GM12891 (cell line): ENCODE data around the gene LEFTY2.

Experiments
- DNase-seq: peaks from one replicate; pipeline ENCODE4 v3.0.0; 2011; ENCODE audit warnings: low spot score; ENCODE audit not compliant: insufficient read length
- FAIRE-seq: peaks from 2 replicates; lab custom pipeline; 2011; peaks lifted over from hg19 to GRCh38; lab: Jason Lieb, UNC
- PAX5 ChIP-seq: IDR thresholded peaks from 2 replicates; pipeline ENCODE4 v1.6.1; 2011; ENCODE audit warnings: low read length, moderate library complexity, mild to moderate bottlenecking; ENCODE audit not compliant: insufficient read depth, severe bottlenecking
- POLR2A ChIP-seq: IDR thresholded peaks from 2 replicates; pipeline ENCODE4 v1.6.1; 2011; ENCODE audit warnings: low read depth, low read length, control low read depth
- POLR2AphosphoS5 ChIP-seq: IDR thresholded peaks from 2 replicates; pipeline ENCODE4 v1.6.1; 2011; ENCODE audit warnings: low read depth, low read length, control low read depth
- POU2F2 ChIP-seq: IDR thresholded peaks from 2 replicates; pipeline ENCODE4 v1.6.1; 2011; ENCODE audit warnings: low read depth, mild to moderate bottlenecking, control low read depth, low read length, moderate library complexity
- SPI1 ChIP-seq: IDR thresholded peaks from 2 replicates; pipeline ENCODE4 v1.6.1; 2011; ENCODE audit warnings: low read depth, low read length, control low read depth
- TAF1 ChIP-seq: IDR thresholded peaks from 2 replicates; pipeline ENCODE4 v1.6.1; 2011; ENCODE audit warnings: low read depth, low read length, control low read depth

The LEFTY2 gene

DNA sequence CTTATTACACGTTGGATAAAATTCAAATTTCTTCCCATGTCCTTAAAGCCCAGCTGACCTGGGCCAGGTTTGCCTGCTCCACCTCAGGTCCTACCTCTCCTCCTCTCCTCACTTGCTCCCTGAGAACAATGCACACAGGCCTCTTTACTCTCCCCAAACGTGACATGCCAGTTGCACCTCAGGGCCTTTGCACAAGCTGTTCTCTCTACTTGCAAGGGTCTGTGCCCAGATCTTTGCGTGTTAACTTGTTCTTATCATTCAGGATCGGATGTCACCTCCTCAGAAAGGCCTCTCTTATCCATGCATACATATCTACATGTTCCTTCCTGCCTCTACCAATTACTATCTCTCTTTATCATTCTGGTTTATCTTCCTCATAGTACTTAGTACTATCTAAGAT lies 37.4 kb downstream of the LEFTY2 start:
- TF ChIP-seq SPI1: no peak
- no peak for TF ChIP-seq TAF1
- no peak for TF ChIP-seq POLR2A
- TF ChIP-seq PAX5: no peak
- TF ChIP-seq POLR2AphosphoS5: no peak
- TF ChIP-seq POU2F2: no peak
- DNase-seq (no peak), FAIRE-seq (no peak)

DNA sequence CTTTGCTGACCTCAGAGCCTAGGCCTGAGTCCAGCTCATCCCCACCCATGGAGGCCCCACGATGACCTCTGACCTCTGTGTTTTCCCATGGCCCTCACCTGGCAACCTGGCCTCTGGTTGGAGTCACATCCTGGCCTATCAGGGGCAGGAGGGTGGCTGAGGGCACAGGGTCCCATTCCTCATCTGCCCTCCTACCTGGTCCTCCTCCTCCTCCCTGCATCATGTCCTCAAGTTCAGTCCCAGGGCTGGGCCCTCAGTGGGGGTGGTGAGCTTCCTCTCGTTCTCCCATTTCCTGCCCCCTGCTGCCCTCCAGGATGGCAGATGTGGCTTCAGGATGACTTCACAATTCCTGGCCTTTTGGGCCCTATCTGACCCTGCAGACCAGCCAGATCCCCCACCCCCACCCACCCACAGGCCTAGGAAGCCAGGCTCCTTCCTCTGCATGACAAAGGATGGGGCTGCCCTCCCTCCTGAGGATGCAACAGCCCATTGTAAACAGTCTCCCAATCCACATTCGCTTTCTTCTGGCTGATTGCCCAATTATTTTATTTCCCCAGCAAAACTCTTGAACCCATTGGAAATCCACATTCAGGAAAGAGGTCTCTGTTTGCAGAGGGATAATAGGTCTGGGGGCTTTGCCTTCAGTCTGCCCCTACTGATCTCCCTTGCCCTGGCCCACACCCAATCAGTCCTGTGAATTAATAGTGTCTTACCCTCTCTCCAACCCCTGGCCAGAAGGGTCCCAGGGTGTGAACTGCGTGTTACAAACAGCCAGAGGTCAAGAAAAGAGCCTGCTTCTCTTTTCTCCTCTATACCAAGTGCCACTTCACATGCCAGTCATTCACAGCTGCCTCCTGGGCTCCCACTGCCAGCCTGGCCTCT lies 41.7 kb downstream of the LEFTY2 start:
- FAIRE-seq (no peak), DNase-seq (no peak)
- TF ChIP-seq POLR2AphosphoS5 (no peak), POU2F2 (no peak), TAF1 (no peak), PAX5 (no peak), POLR2A (no peak), SPI1 (no peak)

DNA sequence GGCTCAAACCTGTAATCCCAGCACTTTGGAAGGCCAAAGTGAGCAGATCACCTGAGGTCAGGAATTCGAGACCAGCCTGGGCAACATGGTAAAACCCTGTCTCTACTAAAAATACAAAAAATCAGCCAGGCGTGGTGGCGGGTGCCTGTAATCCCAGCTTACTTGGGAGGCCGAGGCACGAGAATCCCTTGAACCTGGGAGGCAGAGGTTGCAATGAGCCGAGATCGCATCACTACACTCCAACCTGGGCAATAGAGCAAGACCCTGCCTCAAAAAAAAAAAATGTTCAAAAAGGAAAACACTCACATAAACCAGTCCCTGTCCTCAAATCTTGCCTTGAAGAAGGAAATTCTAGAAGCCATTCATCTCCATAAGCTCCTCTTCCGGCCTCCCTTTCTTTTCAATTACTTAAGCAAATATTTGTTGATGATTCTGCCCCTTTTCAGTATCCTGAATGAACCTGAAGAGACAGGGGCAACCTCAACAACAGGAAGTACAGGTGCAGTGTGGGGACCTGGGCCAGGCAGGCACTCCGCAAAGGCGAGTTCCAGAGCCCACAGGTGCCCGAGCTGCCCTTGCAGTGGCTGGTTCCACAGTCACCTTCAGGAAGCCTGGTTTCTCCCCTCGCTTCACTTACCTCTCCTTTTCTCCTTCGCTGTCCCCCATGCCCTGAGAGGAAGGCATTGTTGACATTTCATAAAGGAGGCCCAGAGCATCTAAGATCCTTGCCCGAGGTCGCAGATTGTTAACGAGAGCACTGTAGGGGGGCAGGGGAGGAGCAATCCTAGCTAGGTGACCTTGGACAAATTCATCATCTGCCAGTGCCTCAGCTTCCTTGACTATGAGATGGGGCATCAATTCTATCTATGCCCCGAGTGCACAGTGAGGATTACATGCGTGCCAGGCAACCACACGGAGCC lies 43.2 kb downstream of the LEFTY2 start:
- DNase-seq (no peak), FAIRE-seq (no peak)
- no peak for TF ChIP-seq TAF1
- no peak for TF ChIP-seq POLR2AphosphoS5
- no peak for TF ChIP-seq POU2F2
- TF ChIP-seq POLR2A: no peak
- no peak for TF ChIP-seq SPI1
- TF ChIP-seq PAX5: no peak

DNA sequence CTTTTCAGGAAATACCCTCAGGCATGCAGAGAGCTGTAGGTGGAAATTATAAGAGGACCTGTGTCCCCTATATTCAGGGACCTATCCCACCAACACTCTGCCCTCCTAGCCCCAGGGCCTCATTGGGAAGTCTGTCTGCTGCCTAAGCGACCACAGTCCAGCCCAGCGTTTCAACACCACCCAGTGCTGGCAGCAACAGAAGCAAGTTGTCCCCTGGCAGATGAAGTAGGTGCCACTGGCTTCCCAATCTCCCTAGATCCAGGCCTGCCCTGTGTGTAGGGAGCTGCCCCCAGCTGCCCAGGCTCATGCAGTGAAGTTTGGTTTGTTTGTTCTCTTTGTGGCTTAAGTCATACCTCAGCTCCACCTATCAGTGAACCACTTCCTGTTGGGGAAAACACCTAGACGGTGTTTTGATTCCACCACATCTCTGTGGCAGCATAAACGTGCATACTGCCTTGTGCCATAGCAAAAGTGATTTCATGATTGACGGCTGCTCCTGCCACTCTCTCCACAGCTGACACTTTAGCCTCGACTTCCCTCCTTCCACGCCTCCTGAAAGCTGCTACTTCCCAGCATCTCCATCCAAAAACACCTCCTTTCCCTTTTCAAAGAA lies 44.0 kb downstream of the LEFTY2 start:
- peak; percentile 99 for FAIRE-seq
- DNase-seq: peak; percentile 81
- TF ChIP-seq POLR2A: 0 out of 2 replicates have a peak, but pooled peaks have one; percentile 28
- peak; percentile 76 for TF ChIP-seq POU2F2
- peak; percentile 42; the same call in 1 of the 2 replicates for TF ChIP-seq POLR2AphosphoS5
- peak; percentile 77 for TF ChIP-seq SPI1
- TF ChIP-seq PAX5: no peak
- no peak for TF ChIP-seq TAF1

DNA sequence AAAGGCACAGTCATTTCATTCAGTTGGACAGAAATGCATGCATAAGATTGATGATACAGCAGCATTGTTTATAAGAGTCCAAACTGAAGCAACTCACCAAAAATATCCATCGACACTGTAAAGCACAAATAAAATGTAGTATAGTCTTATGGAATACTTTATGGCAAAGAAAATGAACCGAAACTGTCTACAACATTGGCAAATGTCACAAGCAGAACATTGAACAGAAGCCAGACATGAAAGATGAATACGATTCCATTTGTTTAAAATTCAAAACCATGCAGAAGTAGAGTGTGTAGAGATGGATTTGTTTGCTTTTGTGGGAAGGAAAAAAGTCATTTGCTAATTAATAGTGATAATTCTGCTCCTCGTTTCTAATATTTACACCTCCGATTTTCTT lies 44.5 kb downstream of the LEFTY2 start:
- no peak for DNase-seq
- no peak for TF ChIP-seq POU2F2
- TF ChIP-seq TAF1: no peak
- TF ChIP-seq POLR2AphosphoS5: no peak
- no peak for TF ChIP-seq POLR2A
- TF ChIP-seq SPI1: no peak
- TF ChIP-seq PAX5: no peak
- FAIRE-seq: no peak

DNA sequence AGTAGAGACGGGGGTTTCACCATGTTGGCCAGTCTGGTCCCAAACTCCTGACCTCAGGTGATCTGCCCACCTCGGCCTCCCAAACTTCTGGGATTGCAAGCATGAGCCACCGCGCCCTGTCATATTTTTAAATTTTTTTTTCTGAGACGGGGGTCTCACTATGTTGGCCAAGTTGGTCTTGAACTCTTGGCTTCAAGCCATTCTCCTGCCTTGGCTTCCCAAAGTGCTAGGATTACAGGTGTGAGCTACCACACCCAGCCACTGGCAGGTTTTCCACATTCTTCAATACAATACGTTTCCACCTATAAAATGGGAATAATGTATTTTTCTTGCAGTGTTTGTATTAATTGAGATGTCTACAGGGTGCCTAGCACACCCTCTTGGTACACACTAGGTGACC lies 48.7 kb downstream of the LEFTY2 start:
- no peak for FAIRE-seq
- TF ChIP-seq PAX5: no peak
- TF ChIP-seq POU2F2: no peak
- TF ChIP-seq TAF1: no peak
- no peak for TF ChIP-seq POLR2A
- no peak for TF ChIP-seq POLR2AphosphoS5

DNA sequence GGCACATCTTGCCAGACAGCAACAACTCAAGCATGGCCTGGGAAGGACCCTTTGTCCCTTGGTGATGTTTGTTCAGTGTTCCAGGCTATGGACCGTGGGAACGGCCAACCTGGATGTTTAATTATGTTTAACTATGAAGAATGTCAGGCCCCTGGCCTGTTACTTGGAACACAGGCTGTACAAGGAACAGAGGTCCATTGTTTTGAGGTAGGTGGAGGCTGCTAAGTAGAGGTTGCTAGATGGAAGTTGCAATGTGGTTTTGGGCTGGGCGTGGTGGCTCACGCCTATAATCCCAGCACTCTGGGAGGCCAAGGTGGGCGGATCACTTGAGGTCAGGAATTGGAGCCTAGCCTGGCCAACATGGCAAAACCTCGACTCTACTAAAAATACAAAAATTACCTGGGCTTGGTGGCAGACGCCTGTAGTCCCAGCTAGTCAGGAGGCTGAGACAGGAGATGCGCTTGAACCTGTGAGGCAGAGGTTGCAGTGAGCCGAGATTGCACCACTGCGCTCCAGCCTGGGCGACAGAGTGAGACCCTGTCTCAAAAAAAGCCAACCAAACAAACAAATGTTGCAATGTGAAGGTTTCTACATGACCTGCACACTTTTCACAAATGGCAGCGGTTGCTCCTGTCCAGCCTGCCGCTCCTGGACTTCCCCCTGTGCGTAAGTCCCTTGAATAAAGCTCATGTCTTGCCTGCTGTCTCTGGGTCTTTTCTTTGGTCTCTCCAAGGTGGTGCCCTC lies 49.6 kb downstream of the LEFTY2 start:
- DNase-seq (no peak), FAIRE-seq (no peak)
- TF ChIP-seq POU2F2: no peak
- TF ChIP-seq PAX5: no peak
- no peak for TF ChIP-seq TAF1
- TF ChIP-seq SPI1: no peak

More for the DNA sequence above, 48.7 kb downstream of the LEFTY2 start:
- DNase-seq: no peak
